Gastroesophageal sphincter (tissue), 3 donors: Measurements from ENCODE around the gene CACNA2D3.

Experiments
- CTCF ChIP-seq, 4 experiments: fragments of 200-600 bp in 2 of 4; fragments of 450-650 bp in 2 of 4; sonication (generic) in 1 of 4; IDR thresholded peaks; one replicate each; pipeline ENCODE4 v1.5.1; 2017 to 2019; ENCODE audit warnings: antibody characterized with exemption in 4 of 4, mild to moderate bottlenecking in 2 of 4, moderate library complexity in 2 of 4
- EP300 ChIP-seq: sonication (generic); formaldehyde crosslinking; IDR thresholded peaks from one replicate; pipeline ENCODE4 v1.6.1; 2017; ENCODE audit warnings: antibody characterized with exemption, mild to moderate bottlenecking
- POLR2A ChIP-seq, 2 donors: fragments of 450-650 bp; IDR thresholded peaks; one replicate each; pipeline ENCODE4 v1.6.1; 2017; ENCODE audit warnings: antibody characterized with exemption in 2 of 2, mild to moderate bottlenecking in 2 of 2, moderate library complexity in 1 of 2
- POLR2AphosphoS5 ChIP-seq: sonication (generic); formaldehyde crosslinking; IDR thresholded peaks from one replicate; pipeline ENCODE4 v1.6.1; 2017; ENCODE audit warnings: antibody characterized with exemption

- no peak for TF ChIP-seq EP300
- TF ChIP-seq CTCF (IDR thresholded peaks at IDR 0.05) = no peak
- no peak for TF ChIP-seq POLR2A (IDR thresholded peaks at IDR 0.05)
- no peak for TF ChIP-seq POLR2AphosphoS5
Observed at GRCh38 chr3:54591157-54591556, 468.8 kb downstream of the CACNA2D3 start.
